Measurements from ENCODE around the gene STX3.

STX3 gene

GRCh38 chr11:59754859-59755700 is at the start of gene STX3:
TSS of gene STX3 (plus strand) at chr11:59755376. CDS start at chr11:59755606, 230 bp downstream.
- peak; percentile 42 for DNase-seq (ENCODE audit: low spot score)

- no peak for DNase-seq (ENCODE audit: low spot score)
Observed at GRCh38 chr11:59706518-59707285, 48.5 kb upstream of the STX3 start.

- DNase-seq (ENCODE audit: low spot score): no peak
Observed at GRCh38 chr11:59707371-59707770, 47.8 kb upstream of the STX3 start.

- no peak for DNase-seq (ENCODE audit: low spot score)
Observed at GRCh38 chr11:59708537-59708936, 46.6 kb upstream of the STX3 start.

- no peak for DNase-seq (ENCODE audit: low spot score)
Observed at GRCh38 chr11:59710136-59710847, 44.9 kb upstream of the STX3 start.

GRCh38 chr11:59713745-59714144 is 41.4 kb upstream of the STX3 start, which contains the start of gene OR10V1:
TSS of gene OR10V1 (minus strand) at chr11:59713845. CDS start at chr11:59713845, 0 bp downstream.
- no peak for DNase-seq (ENCODE audit: low spot score)

GRCh38 chr11:59716051-59716450 is 39.1 kb upstream of the STX3 start:
- no peak for DNase-seq (ENCODE audit: low spot score)

GRCh38 chr11:59719556-59719955 is 35.6 kb upstream of the STX3 start:
- DNase-seq (ENCODE audit: low spot score): no peak

- DNase-seq (ENCODE audit: low spot score): no peak
Observed at GRCh38 chr11:59724066-59724465, 31.1 kb upstream of the STX3 start.

- DNase-seq (ENCODE audit: low spot score): no peak
Observed at GRCh38 chr11:59727426-59727825, 27.8 kb upstream of the STX3 start.

GRCh38 chr11:59728154-59728553 is 27.0 kb upstream of the STX3 start:
- no peak for DNase-seq (ENCODE audit: low spot score)

- peak; percentile 6 for DNase-seq (ENCODE audit: low spot score)
Observed at GRCh38 chr11:59728913-59729312, 26.3 kb upstream of the STX3 start.

GRCh38 chr11:59729834-59730233 is 25.3 kb upstream of the STX3 start:
- DNase-seq (ENCODE audit: low spot score): no peak

- DNase-seq (ENCODE audit: low spot score): no peak
Observed at GRCh38 chr11:59730896-59731565, 24.1 kb upstream of the STX3 start.

- DNase-seq (ENCODE audit: low spot score): no peak
Observed at GRCh38 chr11:59746111-59746510, 9.1 kb upstream of the STX3 start.

- DNase-seq (ENCODE audit: low spot score): peak; percentile 87
Observed at GRCh38 chr11:59753650-59754493, 1.3 kb upstream of the STX3 start.

GRCh38 chr11:59754494-59754858 is 700 bp upstream of the STX3 start:
- no peak for DNase-seq (ENCODE audit: low spot score)

GRCh38 chr11:59755701-59756557 is 753 bp downstream of the STX3 start:
- DNase-seq (ENCODE audit: low spot score): no peak

GRCh38 chr11:59756558-59756840 is 1.3 kb downstream of the STX3 start:
- DNase-seq (ENCODE audit: low spot score): no peak

GRCh38 chr11:59756845-59757244 is 1.7 kb downstream of the STX3 start:
- DNase-seq (ENCODE audit: low spot score): no peak

Measured in activated CD4-positive, alpha-beta T cell treated with anti-CD3 and anti-CD28 coated beads, Interleukin-2, Interleukin-4, amounts not matched to agents 100 ng/mL and 50 ng/mL, durations not matched to agents 16 hours and 8 hours (primary cell).